GM12874 (cell line): ENCODE data around the gene PCBD2.

Source experiments
- TF ChIP-seq, protein P1 (sequence below): IDR thresholded peaks from 2 replicates; pipeline ENCODE4 v1.5.1; 2011; ENCODE audit warnings: low read depth, mild to moderate bottlenecking, control low read depth, low read length, moderate library complexity; ENCODE audit not compliant: insufficient read depth

PCBD2 gene

DNA sequence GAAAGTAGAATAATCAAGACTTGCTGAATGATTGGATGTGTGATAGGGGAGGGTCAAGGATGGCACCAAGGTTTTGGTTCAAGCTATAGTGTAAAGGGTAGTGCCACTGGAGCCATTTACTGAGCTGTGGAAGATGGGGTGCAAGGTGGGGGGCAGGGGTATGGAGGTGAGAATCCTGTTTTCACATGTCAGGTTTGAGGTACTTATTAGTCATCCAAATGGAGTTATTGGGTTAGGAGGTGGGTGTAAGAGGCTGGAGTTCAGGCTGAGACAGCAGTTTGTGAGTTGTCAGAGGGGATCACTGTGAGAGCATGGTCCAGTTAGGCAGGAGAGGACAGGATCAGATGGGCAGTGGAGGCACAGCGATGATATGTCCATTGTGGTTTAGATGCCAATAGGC lies 8.9 kb downstream of the PCBD2 start:
- TF ChIP-seq, protein P1, sequence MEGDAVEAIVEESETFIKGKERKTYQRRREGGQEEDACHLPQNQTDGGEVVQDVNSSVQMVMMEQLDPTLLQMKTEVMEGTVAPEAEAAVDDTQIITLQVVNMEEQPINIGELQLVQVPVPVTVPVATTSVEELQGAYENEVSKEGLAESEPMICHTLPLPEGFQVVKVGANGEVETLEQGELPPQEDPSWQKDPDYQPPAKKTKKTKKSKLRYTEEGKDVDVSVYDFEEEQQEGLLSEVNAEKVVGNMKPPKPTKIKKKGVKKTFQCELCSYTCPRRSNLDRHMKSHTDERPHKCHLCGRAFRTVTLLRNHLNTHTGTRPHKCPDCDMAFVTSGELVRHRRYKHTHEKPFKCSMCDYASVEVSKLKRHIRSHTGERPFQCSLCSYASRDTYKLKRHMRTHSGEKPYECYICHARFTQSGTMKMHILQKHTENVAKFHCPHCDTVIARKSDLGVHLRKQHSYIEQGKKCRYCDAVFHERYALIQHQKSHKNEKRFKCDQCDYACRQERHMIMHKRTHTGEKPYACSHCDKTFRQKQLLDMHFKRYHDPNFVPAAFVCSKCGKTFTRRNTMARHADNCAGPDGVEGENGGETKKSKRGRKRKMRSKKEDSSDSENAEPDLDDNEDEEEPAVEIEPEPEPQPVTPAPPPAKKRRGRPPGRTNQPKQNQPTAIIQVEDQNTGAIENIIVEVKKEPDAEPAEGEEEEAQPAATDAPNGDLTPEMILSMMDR: no peak

DNA sequence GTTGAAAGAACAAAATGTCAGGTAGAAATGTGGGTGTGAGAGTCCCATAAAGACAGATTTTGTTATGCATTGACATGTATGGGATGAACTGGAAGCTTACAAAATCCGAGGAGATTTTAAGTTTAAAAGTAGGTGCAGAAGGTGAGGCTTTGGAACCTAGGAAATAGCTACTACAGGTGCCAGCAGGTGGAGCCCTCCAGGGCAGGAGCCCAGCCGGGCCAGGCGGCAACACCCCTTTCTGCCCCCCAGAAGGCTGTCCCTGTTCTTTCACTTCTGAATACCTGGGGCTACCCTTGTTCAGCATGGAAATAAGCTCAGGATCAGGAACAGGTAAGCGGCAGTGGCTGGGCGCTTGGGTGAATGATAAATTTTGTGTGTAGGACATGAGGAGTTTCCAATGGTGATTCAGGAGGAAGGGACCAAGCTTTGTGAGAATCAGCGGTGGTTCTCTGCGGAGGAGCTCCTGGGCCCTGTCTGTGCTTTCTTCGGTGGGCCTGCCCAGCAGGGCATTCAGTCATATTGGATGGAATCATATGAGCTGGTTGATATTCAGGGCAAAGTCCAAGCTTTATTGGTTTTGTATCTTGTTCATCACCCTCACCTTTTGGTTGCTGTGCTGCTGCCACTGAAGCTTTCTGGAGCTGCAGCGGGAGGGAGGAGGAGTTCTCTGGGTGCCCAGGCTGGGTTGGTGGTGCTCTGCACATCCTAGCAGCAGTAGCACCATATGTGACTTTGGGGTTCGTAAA lies 12.3 kb downstream of the PCBD2 start:
- TF ChIP-seq, protein P1: no peak

DNA sequence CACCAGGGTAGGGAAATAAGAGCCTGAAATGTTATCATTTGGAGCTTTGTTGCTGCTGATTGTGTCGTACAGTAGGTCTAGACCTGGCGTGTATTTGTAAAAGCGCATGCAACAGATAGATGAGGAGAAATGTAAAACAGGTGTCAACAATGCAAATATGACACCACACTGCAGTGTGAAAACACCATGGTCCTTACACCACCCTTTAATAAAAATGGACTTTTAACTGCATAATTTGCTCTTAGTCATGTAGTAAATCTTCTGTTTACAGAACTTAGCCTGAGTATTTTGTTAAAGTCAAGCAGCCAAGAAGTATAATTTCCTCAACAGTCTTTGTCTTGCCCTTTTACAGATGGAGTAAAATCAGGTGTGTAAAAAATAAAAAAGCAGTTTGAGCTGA lies 13.9 kb downstream of the PCBD2 start:
- TF ChIP-seq, protein P1: no peak

DNA sequence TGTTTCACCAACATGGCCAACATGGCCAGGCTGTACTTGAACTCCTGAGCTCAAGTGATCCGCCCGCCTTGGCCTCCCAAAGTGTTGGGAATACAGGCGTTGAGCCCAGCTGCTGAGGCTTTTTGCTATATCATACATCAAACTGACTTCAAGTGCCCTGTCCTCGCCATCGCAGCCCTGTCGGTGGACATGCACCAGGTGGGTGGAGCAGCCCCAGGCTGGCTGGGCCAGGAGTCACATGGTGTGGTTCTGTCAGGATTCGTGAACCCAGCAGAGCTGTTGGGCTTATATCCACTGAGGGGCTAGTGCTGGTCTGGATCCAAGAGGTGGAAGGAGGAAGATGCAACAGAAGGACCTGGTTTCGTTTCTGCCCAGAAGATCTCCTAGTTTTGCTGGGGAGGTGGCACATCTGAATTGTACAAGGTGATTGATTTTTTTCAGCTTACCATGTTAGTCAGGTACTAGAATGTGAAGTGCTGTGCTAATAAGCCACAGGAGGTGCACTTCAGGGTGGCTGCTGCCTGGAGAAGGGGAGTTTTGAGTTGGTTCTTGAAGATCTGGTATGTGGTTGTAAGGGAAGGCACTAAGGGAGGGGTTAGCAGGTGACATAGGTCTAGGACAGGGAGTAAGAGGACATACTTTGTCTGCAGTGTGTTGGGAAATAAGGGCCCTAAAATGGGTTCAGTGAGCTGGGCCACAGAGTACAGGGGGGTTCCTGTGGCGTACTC lies 16.1 kb downstream of the PCBD2 start:
- TF ChIP-seq, protein P1: no peak

DNA sequence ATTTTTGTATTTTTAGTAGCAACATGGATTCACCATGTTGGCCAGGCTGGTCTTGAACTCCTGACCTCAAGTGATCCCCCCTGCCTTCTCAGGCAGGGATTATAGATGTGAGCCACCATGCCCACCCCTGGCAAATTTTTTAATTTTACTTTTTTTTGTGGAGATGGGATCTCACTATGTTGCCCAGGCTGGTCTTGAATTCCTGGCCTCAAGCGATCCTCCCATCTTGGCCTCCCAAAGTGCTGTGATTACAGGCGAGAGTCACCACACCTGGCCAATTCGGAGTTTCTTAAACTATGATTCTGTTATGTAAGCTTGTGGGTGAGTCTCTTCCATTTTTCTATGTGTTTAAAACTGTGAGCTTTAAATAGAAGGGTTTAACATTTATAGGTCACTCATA lies 27.6 kb downstream of the PCBD2 start:
- TF ChIP-seq, protein P1: no peak

DNA sequence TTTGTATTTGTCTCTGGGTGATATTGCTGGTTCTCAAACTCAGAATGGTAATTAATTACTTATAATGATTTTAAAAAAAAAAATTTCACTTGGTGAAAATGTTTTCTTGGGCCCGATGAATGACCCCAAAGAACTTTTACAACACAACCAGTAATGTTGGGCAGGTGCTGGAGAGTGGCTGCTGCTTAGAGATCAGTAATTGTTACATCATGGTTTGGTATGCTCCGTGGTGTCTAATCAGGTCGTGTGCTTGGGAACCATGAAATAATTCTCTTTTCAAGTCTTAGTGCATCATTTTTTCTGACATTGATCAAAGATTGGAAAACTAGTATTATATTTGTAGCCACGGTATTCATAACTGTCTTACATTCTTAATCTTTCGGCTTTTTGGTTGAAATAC lies 29.3 kb downstream of the PCBD2 start:
- TF ChIP-seq, protein P1: no peak

DNA sequence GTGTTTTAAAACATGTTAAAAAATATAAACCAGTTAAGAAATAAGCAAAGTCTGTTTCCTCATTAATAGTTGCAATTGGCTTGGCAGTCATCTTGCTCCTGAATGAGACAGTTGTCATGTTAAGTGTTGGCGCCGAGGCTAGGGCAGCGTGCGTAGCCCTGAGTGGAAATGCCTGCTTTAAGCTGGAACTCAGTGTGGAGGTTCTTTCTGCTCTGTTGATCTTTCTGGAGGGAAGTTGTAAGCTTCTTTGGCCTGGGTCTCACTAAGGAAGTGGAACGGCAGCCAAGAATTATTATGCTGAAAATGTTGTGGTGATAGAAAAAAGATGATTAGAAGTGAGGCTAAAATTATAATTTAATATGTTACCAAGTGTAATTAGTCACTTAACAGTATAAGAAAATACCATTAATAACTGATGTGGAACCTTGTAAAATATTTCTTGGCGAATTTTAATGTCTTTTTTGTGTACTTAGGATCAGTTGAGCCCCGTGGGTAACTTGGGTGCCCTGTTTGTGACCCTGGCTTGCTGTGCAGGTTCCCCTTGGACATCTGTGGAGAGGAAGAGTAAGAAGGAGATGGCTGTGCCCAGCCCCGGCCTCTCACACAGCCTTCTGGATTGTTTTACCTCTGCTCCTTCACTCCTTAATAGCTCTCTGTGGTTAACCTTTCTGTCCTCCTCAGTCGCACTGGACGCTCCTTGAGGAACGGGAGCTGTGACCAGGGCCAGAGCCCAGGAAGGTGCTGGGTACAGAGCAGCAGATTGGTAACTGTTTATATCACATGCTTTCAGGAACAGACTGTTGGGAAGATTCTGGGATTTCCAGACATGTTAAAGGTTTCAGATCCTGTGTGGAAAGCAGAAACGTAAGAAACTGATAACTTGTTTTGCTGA lies 31.0 kb downstream of the PCBD2 start:
- TF ChIP-seq, protein P1: no peak
